Stimulated activated CD4-positive, alpha-beta T cell treated with anti-CD3 and anti-CD28 coated beads, TNF-alpha, amount 100 ng/mL, for 48 hours (primary cell): Measurements from ENCODE around the gene CREBBP.

ENCODE experiments used
- DNase-seq, 3 donors: peaks; one replicate each; pipeline ENCODE4 v3.0.0-alpha.2; 2020; ENCODE audit warnings: low read depth in 3 of 3

Gene CREBBP

GRCh38 chr16:3767333-3767986, 113.1 kb downstream of the CREBBP start:
- no peak for DNase-seq

GRCh38 chr16:3766177-3766576, 114.3 kb downstream of the CREBBP start:
- no peak for DNase-seq

GRCh38 chr16:3764409-3764808, 116.1 kb downstream of the CREBBP start:
- no peak for DNase-seq

- no peak for DNase-seq
Measured at GRCh38 chr16:3762107-3762750, 118.3 kb downstream of the CREBBP start.

- no peak for DNase-seq
Measured at GRCh38 chr16:3761375-3762106, 119.0 kb downstream of the CREBBP start.

- no peak for DNase-seq
Measured at GRCh38 chr16:3760518-3760917, 120.0 kb downstream of the CREBBP start.

- DNase-seq, result no peak
Measured at GRCh38 chr16:3759736-3760135, 120.8 kb downstream of the CREBBP start.

GRCh38 chr16:3756113-3756512, 124.4 kb downstream of the CREBBP start:
- DNase-seq, result no peak

- no peak for DNase-seq
Measured at GRCh38 chr16:3755249-3755648, 125.3 kb downstream of the CREBBP start.

- DNase-seq, result no peak
Measured at GRCh38 chr16:3754772-3755171, 125.7 kb downstream of the CREBBP start.

GRCh38 chr16:3754081-3754703, 126.3 kb downstream of the CREBBP start:
- DNase-seq, result no peak

GRCh38 chr16:3752984-3753383, 127.5 kb downstream of the CREBBP start:
- no peak for DNase-seq

GRCh38 chr16:3751878-3752277, 128.6 kb downstream of the CREBBP start:
- no peak for DNase-seq

GRCh38 chr16:3748307-3748706, 132.2 kb downstream of the CREBBP start:
- DNase-seq, result no peak

GRCh38 chr16:3745751-3746355, 134.7 kb downstream of the CREBBP start:
- no peak for DNase-seq

GRCh38 chr16:3744018-3744417, 136.5 kb downstream of the CREBBP start:
- no peak for DNase-seq

- no peak for DNase-seq
Measured at GRCh38 chr16:3740934-3741333, 139.6 kb downstream of the CREBBP start.

GRCh38 chr16:3740186-3740585, 140.3 kb downstream of the CREBBP start:
- DNase-seq, result no peak

GRCh38 chr16:3739636-3740035, 140.9 kb downstream of the CREBBP start:
- DNase-seq, result no peak

GRCh38 chr16:3738541-3738940, 142.0 kb downstream of the CREBBP start:
- DNase-seq, result no peak

GRCh38 chr16:3738128-3738527, 142.4 kb downstream of the CREBBP start:
- DNase-seq, result no peak

- DNase-seq, result no peak
Measured at GRCh38 chr16:3737181-3737580, 143.3 kb downstream of the CREBBP start.
